Natural killer cell (primary cell): ENCODE data around the gene USP14. TPM values are rescaled to one million over a fixed set of nuclear protein-coding genes. Genes with fewer than 3 reads are reported as not detected.
"Not testable (repeated sequence)": the region's sequence is repeated elsewhere in the genome, so short reads cannot be mapped to it uniquely, and the experiment has no call there.

Source experiments
- ATAC-seq, 3 donors: fragments of 150-1000 bp in 2 of 3; fragments of 200-7000 bp in 1 of 3; cut with Tn5 transposase; 1 replicate in 1 of 3; 2 replicates in 2 of 3; pipeline ENCODE4 v1.10.0; 2021; ENCODE audit warnings: mild to moderate bottlenecking in 2 of 3, moderate library complexity in 2 of 3
- DNase-seq, 2 donors: peaks; one replicate each; pipeline versions ENCODE4 v3.0.0 to v3.0.0-alpha.2; 2013 to 2021; ENCODE audit warnings: mixed read lengths in 1 of 2
- H3K27ac ChIP-seq: one replicate; pipeline ENCODE4 v1.5.1; 2013; ENCODE audit warnings: mild to moderate bottlenecking, low read length
- H3K27me3 ChIP-seq: one replicate; pipeline ENCODE4 v1.6.1; 2013; ENCODE audit warnings: low read length; ENCODE audit not compliant: control insufficient read depth, insufficient read depth
- H3K36me3 ChIP-seq: one replicate; pipeline ENCODE4 v1.6.1; 2013; ENCODE audit warnings: low read length; ENCODE audit not compliant: control insufficient read depth, insufficient read depth
- H3K4me1 ChIP-seq: one replicate; pipeline ENCODE4 v1.6.1; 2013; ENCODE audit warnings: low read length; ENCODE audit not compliant: control insufficient read depth, insufficient read depth
- H3K4me3 ChIP-seq: one replicate; pipeline ENCODE4 v1.5.1; 2013; ENCODE audit warnings: low read length
- H3K9me3 ChIP-seq: one replicate; pipeline ENCODE4 v1.6.1; 2013; ENCODE audit warnings: low read length; ENCODE audit not compliant: control insufficient read depth, insufficient read depth
- H3K27ac Mint-ChIP-seq, 2 donors: one replicate each; pipeline ENCODE4 v1.8.0; 2022; ENCODE audit warnings: mild to moderate bottlenecking in 2 of 2, mixed read lengths in 2 of 2, moderate library complexity in 1 of 2
- H3K27me3 Mint-ChIP-seq, 2 donors: one replicate each; pipeline ENCODE4 v1.8.0; 2022; ENCODE audit warnings: low read depth in 2 of 2, mixed read lengths in 2 of 2
- H3K36me3 Mint-ChIP-seq: one replicate; pipeline ENCODE4 v1.8.0; 2022; ENCODE audit warnings: mixed read lengths
- H3K4me1 Mint-ChIP-seq, 2 donors: one replicate each; pipeline ENCODE4 v1.8.0; 2022; ENCODE audit warnings: mixed read lengths in 2 of 2
- H3K4me3 Mint-ChIP-seq: one replicate; pipeline ENCODE4 v1.8.0; 2022; ENCODE audit warnings: mild to moderate bottlenecking, moderate library complexity, mixed read lengths
- H3K9me3 Mint-ChIP-seq, 2 donors: one replicate each; pipeline ENCODE4 v1.8.0; 2022; ENCODE audit warnings: mixed read lengths in 2 of 2
- CTCF ChIP-seq: fragments of 200-600 bp; IDR thresholded peaks from one replicate; pipeline ENCODE4 v1.8.0; 2022; ENCODE audit warnings: antibody characterized with exemption
- WGBS: methylation state at CpG from one replicate; pipeline ENCODE4 v1.1.7; 2013; ENCODE audit warnings: missing lambda C conversion rate; ENCODE audit not compliant: insufficient coverage; 5-methylcytosine and 5-hydroxymethylcytosine counted together
- intact Hi-C: fragments of 100-400 bp; cut with micrococcal nuclease; formaldehyde crosslinking; loops from one replicate; pipeline ENCODE4 v1.14.2; 2022
- total RNA-seq, 4 donors: library from RNA; stranded (reverse); fragments of 120-200 nt in 1 of 4; gene quantifications; one replicate each; pipeline versions ENCODE4 v1.2.3 to v1.2.4, GENCODE V29; 2013 to 2022

USP14 gene
- total RNA-seq, 3 donors from 2014 or later (not counting 1 experiment from before 2014, with no cell fraction given), result 48.4 to 56.8 (median 50.8) TPM

DNA sequence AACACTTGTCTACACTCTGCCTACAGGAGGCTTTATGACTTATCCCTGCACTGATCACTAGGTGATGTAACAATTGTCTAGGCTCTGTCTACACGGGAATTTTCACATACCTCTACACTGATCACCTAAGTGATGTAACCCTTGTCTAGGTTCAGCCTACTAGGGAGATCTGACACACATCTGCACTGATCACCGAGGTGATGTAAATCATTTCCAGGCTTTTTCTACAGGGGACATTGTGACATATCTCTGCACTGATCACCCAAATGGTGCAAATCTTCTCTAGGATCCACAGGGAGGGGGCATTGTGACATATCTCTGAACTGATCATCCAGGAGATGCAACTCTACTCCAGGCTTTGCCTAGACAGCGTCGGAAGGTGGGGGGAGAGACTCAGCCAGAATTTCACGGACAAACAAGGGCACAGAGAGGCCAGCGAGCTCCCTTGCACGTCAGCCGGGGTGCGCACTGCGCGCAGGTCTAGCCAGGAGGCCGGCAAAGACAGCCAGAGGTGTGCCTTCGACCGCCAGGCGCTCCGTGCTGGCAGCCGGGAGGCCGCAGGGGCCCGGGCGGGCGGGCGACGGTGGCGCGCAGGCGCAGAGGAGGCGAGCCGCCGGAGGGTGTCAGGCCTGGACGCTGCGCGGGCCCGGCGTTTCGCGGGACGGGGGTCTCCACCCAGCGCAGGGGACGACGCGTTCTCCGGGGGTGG is 46.9 kb upstream of the USP14 start:
- intact Hi-C loops, result no loop called here
- TF ChIP-seq CTCF, result no peak
- no peaks in the 10 kb centered on the region for H3K36me3 ChIP-seq
- H3K9me3 Mint-ChIP-seq, result peaks cover 12 to 18% of the 10 kb centered on the region in 2 donors
- H3K27me3 ChIP-seq, result no peaks in the 10 kb centered on the region
- WGBS, result 17% methylated on average over 37 of the region's 42 CpGs
- peaks cover 34% of the 10 kb centered on the region for H3K36me3 Mint-ChIP-seq
- H3K4me1 Mint-ChIP-seq, result peaks cover 11 to 12% of the 10 kb centered on the region in 2 donors
- H3K4me1 ChIP-seq, result peaks cover 4% of the 10 kb centered on the region
- peak overlapping the region; percentile 80 for H3K27ac ChIP-seq
- peak overlapping the region; percentile 88 for H3K4me3 Mint-ChIP-seq
- peak; percentile 67 to 77 for DNase-seq
- H3K4me3 ChIP-seq, result peak overlapping the region; percentile 40
- peaks cover 2% of the 10 kb centered on the region for H3K9me3 ChIP-seq
- peak overlapping the region; percentile 82 to 84 for H3K27ac Mint-ChIP-seq
- peak in 2 of 3 donors; percentile 69 to 81 for ATAC-seq
- peaks cover 0 to 2% of the 10 kb centered on the region in 2 donors for H3K27me3 Mint-ChIP-seq

DNA sequence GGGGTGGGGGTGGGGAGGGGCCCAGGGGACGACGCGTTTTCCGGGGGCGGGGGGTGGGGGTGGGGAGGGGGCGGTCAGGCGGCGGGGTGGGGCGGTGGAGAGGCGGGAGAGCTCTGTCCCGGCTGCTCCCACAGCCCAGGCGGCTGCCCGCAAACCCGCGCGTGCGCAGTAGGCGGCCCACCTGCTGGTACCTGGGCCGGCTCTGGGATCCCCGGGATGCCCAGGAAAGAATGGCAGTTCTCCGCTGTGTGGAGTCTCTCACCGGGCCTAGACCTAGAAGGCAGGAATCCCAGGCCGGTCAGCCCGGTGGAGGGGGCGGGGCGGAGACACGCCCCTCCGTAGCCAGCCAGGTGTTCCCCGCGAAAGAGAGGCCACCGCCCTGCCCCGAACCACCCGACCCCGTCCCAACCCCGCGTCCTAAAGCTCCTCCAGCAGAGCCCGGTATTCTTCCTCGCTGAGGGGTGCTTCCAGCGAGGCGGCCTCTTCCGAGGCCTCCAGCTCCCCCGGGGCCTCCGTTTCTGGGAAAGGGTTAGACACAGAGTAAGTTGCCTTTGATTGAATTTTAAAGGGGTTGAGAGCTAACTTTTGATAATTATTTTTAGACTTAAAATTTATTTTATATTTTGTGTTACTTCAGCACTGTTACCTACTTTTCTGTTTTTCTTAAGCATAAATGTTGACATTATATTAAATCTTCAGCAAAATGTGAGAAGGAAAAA is 46.2 kb upstream of the USP14 start:
- H3K9me3 Mint-ChIP-seq, result peaks cover 10 to 16% of the 10 kb centered on the region in 2 donors
- H3K36me3 ChIP-seq, H3K27me3 ChIP-seq, H3K9me3 ChIP-seq, H3K27me3 Mint-ChIP-seq, H3K4me1 Mint-ChIP-seq, intact Hi-C loops, H3K4me3 ChIP-seq, DNase-seq, H3K4me1 ChIP-seq, ATAC-seq, H3K4me3 Mint-ChIP-seq: not testable (repeated sequence)
- H3K27ac Mint-ChIP-seq, result peak overlapping the region in 1 of 2 donors; percentile 84
- peaks cover 30% of the 10 kb centered on the region for H3K36me3 Mint-ChIP-seq
- WGBS, result 46% methylated on average over 26 of the region's 43 CpGs
- peak overlapping the region; percentile 80 for H3K27ac ChIP-seq

DNA sequence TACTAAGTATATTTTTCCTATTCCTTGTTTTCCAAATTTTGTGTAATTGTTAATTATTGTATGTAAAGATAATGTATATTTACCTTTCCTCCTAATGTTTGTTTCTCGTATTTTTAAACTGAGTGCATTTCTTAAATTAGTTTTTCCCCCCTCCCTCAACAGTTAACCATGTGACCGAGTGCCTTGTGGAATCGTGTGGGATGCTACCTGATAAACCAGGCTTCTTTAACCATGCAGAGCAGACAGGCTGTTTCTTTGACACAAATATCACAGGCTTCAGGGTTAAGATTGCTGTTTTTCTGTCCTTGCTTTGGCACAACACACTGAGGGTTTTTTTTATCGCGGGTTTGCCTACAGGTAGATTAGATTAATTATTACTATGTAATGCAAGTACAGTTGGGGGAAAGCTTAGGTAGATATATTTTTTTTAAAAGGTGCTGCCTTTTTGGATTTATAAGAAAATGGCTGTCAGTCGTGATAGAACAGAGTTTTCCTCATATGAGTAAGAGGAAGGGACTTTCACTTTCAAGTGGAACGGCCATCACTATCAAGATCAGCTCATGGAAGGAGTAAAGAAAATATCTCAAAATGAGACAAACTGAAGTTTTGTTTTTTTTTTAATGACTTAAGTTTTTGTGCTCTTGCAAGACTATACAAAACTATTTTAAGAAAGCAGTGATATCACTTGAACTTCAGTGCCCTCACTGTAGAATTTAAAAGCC is 37.7 kb upstream of the USP14 start:
- H3K27me3 Mint-ChIP-seq, H3K9me3 Mint-ChIP-seq, intact Hi-C loops, H3K27me3 ChIP-seq, H3K4me1 Mint-ChIP-seq, H3K36me3 Mint-ChIP-seq, DNase-seq, H3K9me3 ChIP-seq, H3K36me3 ChIP-seq, H3K27ac Mint-ChIP-seq, H3K27ac ChIP-seq, H3K4me1 ChIP-seq, H3K4me3 ChIP-seq, H3K4me3 Mint-ChIP-seq, ATAC-seq: not testable (repeated sequence)
- 76% methylated on average over 3 of the region's 7 CpGs for WGBS

- Histone ChIP-seq H3K27me3 (no peaks in the 10 kb centered on the region), H3K4me3 (no peak overlapping the region), H3K9me3 (peaks cover 3% of the 10 kb centered on the region), H3K27ac (no peak overlapping the region), H3K4me1 (no peaks in the 10 kb centered on the region), H3K36me3 (no peaks in the 10 kb centered on the region)
- peaks cover 0 to 3% of the 10 kb centered on the region in 2 donors for H3K9me3 Mint-ChIP-seq
- H3K36me3 Mint-ChIP-seq, result no peaks in the 10 kb centered on the region
- no peak overlapping the region for H3K4me3 Mint-ChIP-seq
- H3K27ac Mint-ChIP-seq, result no peak overlapping the region
- H3K27me3 Mint-ChIP-seq, result peaks cover 0 to under 1% of the 10 kb centered on the region in 2 donors
- intact Hi-C loops, result no loop called here
- no peak for ATAC-seq
- WGBS, result 60% methylated on average over 1 of the region's 1 CpG
- no peaks in the 10 kb centered on the region for H3K4me1 Mint-ChIP-seq
- TF ChIP-seq CTCF, result no peak
- DNase-seq, result no peak
These were observed 23.3 kb upstream of the USP14 start for GRCh38 chr18:135045-135444.
